ENCODE data around the gene NDUFS2. TPM values are rescaled to one million over a fixed set of nuclear protein-coding genes. Genes with fewer than 3 reads are reported as not detected.

The NDUFS2 gene
- total RNA-seq, 3 donors from 2014 or later (not counting 1 experiment from before 2014, with no cell fraction given), result 74.7 to 88.8 (median 84.7) TPM

GRCh38 chr1:161171191-161171590 is 31.0 kb upstream of the NDUFS2 start:
- H3K9me3 ChIP-seq (ENCODE audit: control insufficient read depth, insufficient read depth, low read length), result no peaks in the 10 kb centered on the region
- H3K27me3 ChIP-seq (ENCODE audit: control insufficient read depth, insufficient read depth, low read length), result no peaks in the 10 kb centered on the region
- no peaks in the 10 kb centered on the region for H3K27me3 Mint-ChIP-seq (ENCODE audit: low read depth in 2 of 2)
- DNase-seq (no peak), ATAC-seq (no peak)
- peaks cover 39 to 59% of the 10 kb centered on the region in 2 donors for H3K4me1 Mint-ChIP-seq
- 100% methylated on average over 3 of the region's 5 CpGs for WGBS (ENCODE audit: insufficient coverage)
- H3K4me3 Mint-ChIP-seq, result no peak overlapping the region
- H3K9me3 Mint-ChIP-seq, result no peaks in the 10 kb centered on the region
- TF ChIP-seq CTCF (IDR thresholded peaks at IDR 0.05), result no peak
- H3K36me3 ChIP-seq (ENCODE audit: control insufficient read depth, insufficient read depth, low read length), result peaks cover 61% of the 10 kb centered on the region
- peaks cover 29% of the 10 kb centered on the region for H3K36me3 Mint-ChIP-seq
- no peak overlapping the region for H3K4me3 ChIP-seq (ENCODE audit: low read length)
- peak overlapping the region; percentile 48 to 73 for H3K27ac Mint-ChIP-seq
- intact Hi-C loops (cut with micrococcal nuclease), result no loop called here
- peaks cover 24% of the 10 kb centered on the region for H3K4me1 ChIP-seq (ENCODE audit: control insufficient read depth, insufficient read depth, low read length)
- H3K27ac ChIP-seq (ENCODE audit: low read length), result no peak overlapping the region

- Mint-ChIP-seq H3K27ac (peak overlapping the region; percentile 48 to 73), H3K9me3 (no peaks in the 10 kb centered on the region), H3K36me3 (peaks cover 29% of the 10 kb centered on the region), H3K27me3 (ENCODE audit: low read depth in 2 of 2) (no peaks in the 10 kb centered on the region), H3K4me1 (peaks cover 39 to 60% of the 10 kb centered on the region in 2 donors), H3K4me3 (no peak overlapping the region)
- Histone ChIP-seq H3K9me3 (ENCODE audit: control insufficient read depth, insufficient read depth, low read length) (no peaks in the 10 kb centered on the region), H3K4me1 (ENCODE audit: control insufficient read depth, insufficient read depth, low read length) (peaks cover 25% of the 10 kb centered on the region), H3K27ac (ENCODE audit: low read length) (no peak overlapping the region), H3K36me3 (ENCODE audit: control insufficient read depth, insufficient read depth, low read length) (peaks cover 61% of the 10 kb centered on the region), H3K4me3 (ENCODE audit: low read length) (no peak overlapping the region), H3K27me3 (ENCODE audit: control insufficient read depth, insufficient read depth, low read length) (no peaks in the 10 kb centered on the region)
- ATAC-seq, result no peak
- intact Hi-C loops (cut with micrococcal nuclease), result no loop called here
- 86% methylated on average over 12 of the region's 12 CpGs for WGBS (ENCODE audit: insufficient coverage)
- no peak for TF ChIP-seq CTCF (IDR thresholded peaks at IDR 0.05)
- no peak for DNase-seq
Observed at GRCh38 chr1:161171696-161172095, 30.5 kb upstream of the NDUFS2 start.

- no peaks in the 10 kb centered on the region for H3K27me3 ChIP-seq (ENCODE audit: control insufficient read depth, insufficient read depth, low read length)
- H3K9me3 ChIP-seq (ENCODE audit: control insufficient read depth, insufficient read depth, low read length), result no peaks in the 10 kb centered on the region
- Mint-ChIP-seq H3K27me3 (ENCODE audit: low read depth in 2 of 2) (no peaks in the 10 kb centered on the region), H3K27ac (peak overlapping the region; percentile 63 to 73), H3K4me1 (peaks cover 40 to 60% of the 10 kb centered on the region in 2 donors), H3K4me3 (no peak overlapping the region), H3K36me3 (peaks cover 29% of the 10 kb centered on the region), H3K9me3 (no peaks in the 10 kb centered on the region)
- ATAC-seq (no peak), DNase-seq (no peak)
- no peak for TF ChIP-seq CTCF (IDR thresholded peaks at IDR 0.05)
- H3K4me3 ChIP-seq (ENCODE audit: low read length), result no peak overlapping the region
- WGBS (ENCODE audit: insufficient coverage), result 78% methylated on average over 1 of the region's 1 CpG
- intact Hi-C loops (cut with micrococcal nuclease), result no loop called here
- no peak overlapping the region for H3K27ac ChIP-seq (ENCODE audit: low read length)
- H3K4me1 ChIP-seq (ENCODE audit: control insufficient read depth, insufficient read depth, low read length), result peaks cover 21% of the 10 kb centered on the region
- H3K36me3 ChIP-seq (ENCODE audit: control insufficient read depth, insufficient read depth, low read length), result peaks cover 61% of the 10 kb centered on the region
Observed at GRCh38 chr1:161172349-161172748, 29.8 kb upstream of the NDUFS2 start.

GRCh38 chr1:161172776-161173376 is 29.3 kb upstream of the NDUFS2 start:
- Mint-ChIP-seq H3K27ac (peak overlapping the region; percentile 7 to 63), H3K4me3 (no peak overlapping the region), H3K9me3 (no peaks in the 10 kb centered on the region), H3K36me3 (peaks cover 29% of the 10 kb centered on the region), H3K4me1 (peaks cover 45 to 64% of the 10 kb centered on the region in 2 donors), H3K27me3 (ENCODE audit: low read depth in 2 of 2) (no peaks in the 10 kb centered on the region)
- WGBS (ENCODE audit: insufficient coverage), result 89% methylated on average over 3 of the region's 4 CpGs
- Histone ChIP-seq H3K27me3 (ENCODE audit: control insufficient read depth, insufficient read depth, low read length) (no peaks in the 10 kb centered on the region), H3K27ac (ENCODE audit: low read length) (no peak overlapping the region), H3K4me3 (ENCODE audit: low read length) (no peak overlapping the region), H3K36me3 (ENCODE audit: control insufficient read depth, insufficient read depth, low read length) (peaks cover 61% of the 10 kb centered on the region), H3K9me3 (ENCODE audit: control insufficient read depth, insufficient read depth, low read length) (no peaks in the 10 kb centered on the region), H3K4me1 (ENCODE audit: control insufficient read depth, insufficient read depth, low read length) (peaks cover 21% of the 10 kb centered on the region)
- ATAC-seq (no peak), DNase-seq (no peak)
- intact Hi-C loops (cut with micrococcal nuclease), result no loop called here
- no peak for TF ChIP-seq CTCF (IDR thresholded peaks at IDR 0.05)
